Smooth muscle cell (in vitro differentiated cells): ENCODE data around the gene PRMT2. TPM values are rescaled to one million over a fixed set of nuclear protein-coding genes. Genes with fewer than 3 reads are reported as not detected.
"Not testable (repeated sequence)": the region's sequence is repeated elsewhere in the genome, so short reads cannot be mapped to it uniquely, and the experiment has no call there.

ENCODE experiments used
- DNase-seq: peaks from one replicate; lab custom pipeline; 2025; ENCODE audit not compliant: unreplicated experiment; lab: John Stamatoyannopoulos, UW
- H2AFZ ChIP-seq: fragments of 200-600 bp; sonication (generic); 2 replicates; pipeline ENCODE4 v1.6.0; 2016; ENCODE audit warnings: antibody characterized with exemption, low read depth, mild to moderate bottlenecking
- H3F3A ChIP-seq: fragments of 200-600 bp; sonication (generic); 2 replicates; pipeline ENCODE4 v1.6.0; 2017; ENCODE audit warnings: antibody characterized with exemption, low read depth
- H3K27ac ChIP-seq: fragments of 200-600 bp; sonication (generic); 2 replicates; pipeline ENCODE4 v1.5.1; 2016; ENCODE audit warnings: low read depth, mild to moderate bottlenecking
- H3K27me3 ChIP-seq: fragments of 200-600 bp; sonication (generic); 2 replicates; pipeline ENCODE4 v1.6.1; 2016; ENCODE audit warnings: low read depth, mild to moderate bottlenecking
- H3K36me3 ChIP-seq: fragments of 200-600 bp; sonication (generic); 2 replicates; pipeline ENCODE4 v1.5.1; 2016; ENCODE audit warnings: low read depth
- H3K4me1 ChIP-seq: fragments of 200-600 bp; sonication (generic); 2 replicates; pipeline ENCODE4 v1.5.1; 2016; ENCODE audit warnings: low read depth
- H3K4me2 ChIP-seq: fragments of 200-600 bp; sonication (generic); 2 replicates; pipeline ENCODE4 v1.6.0; 2016; ENCODE audit warnings: mild to moderate bottlenecking
- H3K4me3 ChIP-seq: fragments of 200-600 bp; sonication (generic); 2 replicates; pipeline ENCODE4 v1.5.1; 2016; ENCODE audit warnings: mild to moderate bottlenecking
- H3K79me2 ChIP-seq: fragments of 200-600 bp; sonication (generic); 2 replicates; pipeline ENCODE4 v1.6.0; 2016; ENCODE audit warnings: low read depth, mild to moderate bottlenecking
- H3K9ac ChIP-seq: fragments of 200-600 bp; sonication (generic); 2 replicates; pipeline ENCODE4 v1.6.0; 2016; ENCODE audit warnings: low read depth
- H3K9me3 ChIP-seq: fragments of 200-600 bp; sonication (generic); replicated peaks from 2 replicates; pipeline ENCODE4 v1.5.1; 2016; ENCODE audit warnings: low read depth
- H4K20me1 ChIP-seq: fragments of 200-600 bp; sonication (generic); 2 replicates; pipeline ENCODE4 v1.6.0; 2016; ENCODE audit warnings: low read depth
- CTCF ChIP-seq: fragments of 200-600 bp; sonication (generic); IDR thresholded peaks from 2 replicates; pipeline ENCODE4 v1.5.1; 2017; ENCODE audit warnings: borderline replicate concordance, mild to moderate bottlenecking, antibody characterized with exemption; ENCODE audit not compliant: insufficient read depth, poor library complexity, severe bottlenecking
- WGBS: methylation state at CpG from one replicate; pipeline ENCODE4 v1.1.7; 2016; ENCODE audit warnings: low lambda C conversion rate; 5-methylcytosine and 5-hydroxymethylcytosine counted together
- polyA plus RNA-seq: library from polyadenylated mRNA; unstranded; fragments of >200 nt; fragmentation: Nextera tagmentation; extraction: Ambion mirVana; gene quantifications from 2 replicates; pipeline ENCODE4 v1.2.1, GENCODE V29; 2016
- total RNA-seq: library from RNA; depleted of rRNA; stranded (reverse); fragments of >200 nt; gene quantifications from 2 replicates; pipeline ENCODE4 v1.2.3, GENCODE V29; 2014

The PRMT2 gene
- total and polyA plus RNA-seq, 2 experiments from 2014 or later = 61.9 to 97.9 TPM

- TF ChIP-seq CTCF = no peak
- Histone ChIP-seq H3K4me2 (peak overlapping the region; percentile 97), H4K20me1 (no peaks in the 10 kb centered on the region), H3K27ac (no peak overlapping the region), H3K36me3 (no peaks in the 10 kb centered on the region), H3F3A (peaks cover 8% of the 10 kb centered on the region), H3K4me3 (peak overlapping the region; percentile 66), H3K4me1 (no peaks in the 10 kb centered on the region), H2AFZ (peak overlapping the region; percentile 70), H3K79me2 (no peaks in the 10 kb centered on the region), H3K9ac (no peak overlapping the region), H3K9me3 (no peaks in the 10 kb centered on the region), H3K27me3 (no peaks in the 10 kb centered on the region)
- 10% methylated on average over 53 of the region's 53 CpGs for WGBS
- no peak for DNase-seq
Measured at GRCh38 chr21:46666941-46667740, 31.7 kb downstream of the PRMT2 start.

GRCh38 chr21:46667741-46668380 is 32.4 kb downstream of the PRMT2 start:
- Histone ChIP-seq H3K4me1 (no peaks in the 10 kb centered on the region), H3K27me3 (no peaks in the 10 kb centered on the region), H3F3A (peaks cover 8% of the 10 kb centered on the region), H3K9ac (no peak overlapping the region), H3K79me2 (no peaks in the 10 kb centered on the region), H2AFZ (peak overlapping the region; percentile 70), H3K4me2 (peak overlapping the region; percentile 97), H3K36me3 (no peaks in the 10 kb centered on the region), H3K9me3 (no peaks in the 10 kb centered on the region), H3K27ac (no peak overlapping the region), H3K4me3 (peak overlapping the region; percentile 66), H4K20me1 (no peaks in the 10 kb centered on the region)
- DNase-seq = no peak
- under 1% methylated on average over 38 of the region's 53 CpGs for WGBS
- no peak for TF ChIP-seq CTCF

GRCh38 chr21:46668381-46668780 is 32.9 kb downstream of the PRMT2 start:
- H3K4me2 ChIP-seq = peak overlapping the region; percentile 97
- no peaks in the 10 kb centered on the region for H3K4me1 ChIP-seq
- H2AFZ ChIP-seq = peak overlapping the region; percentile 70
- H4K20me1 ChIP-seq = no peaks in the 10 kb centered on the region
- H3K36me3 ChIP-seq = no peaks in the 10 kb centered on the region
- no peaks in the 10 kb centered on the region for H3K79me2 ChIP-seq
- WGBS = 78% methylated on average over 2 of the region's 2 CpGs
- no peak overlapping the region for H3K9ac ChIP-seq
- H3F3A ChIP-seq = peaks cover 8% of the 10 kb centered on the region
- no peak overlapping the region for H3K27ac ChIP-seq
- peak overlapping the region; percentile 66 for H3K4me3 ChIP-seq
- H3K27me3 ChIP-seq = no peaks in the 10 kb centered on the region
- no peak for TF ChIP-seq CTCF
- DNase-seq = no peak
- H3K9me3 ChIP-seq = no peaks in the 10 kb centered on the region

- H3K27ac ChIP-seq, H3K4me2 ChIP-seq, DNase-seq, H3K9ac ChIP-seq, H3K4me3 ChIP-seq, H3K79me2 ChIP-seq, H3K9me3 ChIP-seq, H3K4me1 ChIP-seq, H3K27me3 ChIP-seq, H3K36me3 ChIP-seq, H3F3A ChIP-seq, H4K20me1 ChIP-seq, H2AFZ ChIP-seq: not testable (repeated sequence)
- no CpG with 5 or more reads among the region's 5 CpGs for WGBS
Measured at GRCh38 chr21:46668904-46669303, 33.4 kb downstream of the PRMT2 start.
